Measurements from ENCODE around the gene GSTO2. TPM values are rescaled to one million over a fixed set of nuclear protein-coding genes. Genes with fewer than 3 reads are reported as not detected.

Gene GSTO2
- total and polyA plus RNA-seq, 10 of the 15 experiments (the other 5 are each of a cell fraction or from before 2014, with no cell fraction given), result 0.16 to 0.86 (median 0.46) TPM

DNA sequence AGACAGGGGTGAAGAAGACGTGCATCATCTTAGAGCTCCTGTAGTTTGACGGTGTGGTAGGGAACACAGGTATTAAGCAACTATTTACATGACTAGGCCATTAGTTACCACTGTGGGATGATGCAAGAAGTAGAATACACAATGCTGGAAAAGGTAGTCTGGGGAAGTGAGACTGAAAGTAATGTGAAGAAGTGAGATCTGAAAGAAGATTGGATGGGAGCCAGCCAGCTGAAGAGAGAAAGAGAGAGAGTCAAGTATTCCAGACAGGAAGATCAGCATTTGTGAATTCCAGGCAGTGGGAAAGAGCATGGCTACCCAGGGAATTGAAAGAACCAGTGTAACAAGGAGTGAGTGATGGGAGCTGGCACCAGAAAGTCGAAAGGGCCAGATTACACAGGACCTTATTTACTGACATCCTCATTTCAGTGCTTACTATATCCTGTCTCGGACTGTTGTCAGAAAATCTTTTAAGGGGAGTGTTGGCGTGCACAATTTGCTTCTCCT, 80.7 kb downstream of the GSTO2 start (continued):
- TF ChIP-seq, protein P1, sequence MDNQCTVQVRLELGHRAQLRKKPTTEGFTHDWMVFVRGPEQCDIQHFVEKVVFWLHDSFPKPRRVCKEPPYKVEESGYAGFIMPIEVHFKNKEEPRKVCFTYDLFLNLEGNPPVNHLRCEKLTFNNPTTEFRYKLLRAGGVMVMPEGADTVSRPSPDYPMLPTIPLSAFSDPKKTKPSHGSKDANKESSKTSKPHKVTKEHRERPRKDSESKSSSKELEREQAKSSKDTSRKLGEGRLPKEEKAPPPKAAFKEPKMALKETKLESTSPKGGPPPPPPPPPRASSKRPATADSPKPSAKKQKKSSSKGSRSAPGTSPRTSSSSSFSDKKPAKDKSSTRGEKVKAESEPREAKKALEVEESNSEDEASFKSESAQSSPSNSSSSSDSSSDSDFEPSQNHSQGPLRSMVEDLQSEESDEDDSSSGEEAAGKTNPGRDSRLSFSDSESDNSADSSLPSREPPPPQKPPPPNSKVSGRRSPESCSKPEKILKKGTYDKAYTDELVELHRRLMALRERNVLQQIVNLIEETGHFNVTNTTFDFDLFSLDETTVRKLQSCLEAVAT (IDR thresholded peaks at IDR 0.05), result peak; percentile 24; the same call in 1 of the 2 replicates
- TF ChIP-seq MEF2A (IDR thresholded peaks at IDR 0.05; ENCODE audit: insufficient read depth, low read depth, low read length) (no peak), TAF1 (IDR thresholded peaks at IDR 0.05; ENCODE audit: borderline replicate concordance, low read depth, low read length) (no peak), BCL11A (IDR thresholded peaks at IDR 0.05; ENCODE audit: low read depth, low read length) (peak; percentile 67; the same call in 1 of the 2 replicates), E4F1 (IDR thresholded peaks at IDR 0.05; ENCODE audit: borderline replicate concordance, partially characterized antibody) (no peak), CREB1 (IDR thresholded peaks at IDR 0.05; ENCODE audit: low read depth) (peak; percentile 71), YBX1 (IDR thresholded peaks at IDR 0.05) (no peak), POLR2A (IDR thresholded peaks at IDR 0.05; ENCODE audit: low read depth, low read length) (no peak), TBL1XR1 (IDR thresholded peaks at IDR 0.05; ENCODE audit: low read depth, low read length) (no peak), ZNF592 (IDR thresholded peaks at IDR 0.05) (no peak), RAD21 (IDR thresholded peaks at IDR 0.05; ENCODE audit: insufficient read depth, low read depth, low read length) (no peak), WRNIP1 (IDR thresholded peaks at IDR 0.05; ENCODE audit: borderline replicate concordance, low read depth, low read length) (no peak)
- TF ChIP-seq, protein P2, sequence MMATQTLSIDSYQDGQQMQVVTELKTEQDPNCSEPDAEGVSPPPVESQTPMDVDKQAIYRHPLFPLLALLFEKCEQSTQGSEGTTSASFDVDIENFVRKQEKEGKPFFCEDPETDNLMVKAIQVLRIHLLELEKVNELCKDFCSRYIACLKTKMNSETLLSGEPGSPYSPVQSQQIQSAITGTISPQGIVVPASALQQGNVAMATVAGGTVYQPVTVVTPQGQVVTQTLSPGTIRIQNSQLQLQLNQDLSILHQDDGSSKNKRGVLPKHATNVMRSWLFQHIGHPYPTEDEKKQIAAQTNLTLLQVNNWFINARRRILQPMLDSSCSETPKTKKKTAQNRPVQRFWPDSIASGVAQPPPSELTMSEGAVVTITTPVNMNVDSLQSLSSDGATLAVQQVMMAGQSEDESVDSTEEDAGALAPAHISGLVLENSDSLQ (IDR thresholded peaks at IDR 0.05), result peak; percentile 13; the same call in 1 of the 2 replicates
- TF ChIP-seq, protein P3, sequence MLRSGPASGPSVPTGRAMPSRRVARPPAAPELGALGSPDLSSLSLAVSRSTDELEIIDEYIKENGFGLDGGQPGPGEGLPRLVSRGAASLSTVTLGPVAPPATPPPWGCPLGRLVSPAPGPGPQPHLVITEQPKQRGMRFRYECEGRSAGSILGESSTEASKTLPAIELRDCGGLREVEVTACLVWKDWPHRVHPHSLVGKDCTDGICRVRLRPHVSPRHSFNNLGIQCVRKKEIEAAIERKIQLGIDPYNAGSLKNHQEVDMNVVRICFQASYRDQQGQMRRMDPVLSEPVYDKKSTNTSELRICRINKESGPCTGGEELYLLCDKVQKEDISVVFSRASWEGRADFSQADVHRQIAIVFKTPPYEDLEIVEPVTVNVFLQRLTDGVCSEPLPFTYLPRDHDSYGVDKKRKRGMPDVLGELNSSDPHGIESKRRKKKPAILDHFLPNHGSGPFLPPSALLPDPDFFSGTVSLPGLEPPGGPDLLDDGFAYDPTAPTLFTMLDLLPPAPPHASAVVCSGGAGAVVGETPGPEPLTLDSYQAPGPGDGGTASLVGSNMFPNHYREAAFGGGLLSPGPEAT (IDR thresholded peaks at IDR 0.05; ENCODE audit: low read depth), result peak; percentile 96
- TF ChIP-seq, protein P4, sequence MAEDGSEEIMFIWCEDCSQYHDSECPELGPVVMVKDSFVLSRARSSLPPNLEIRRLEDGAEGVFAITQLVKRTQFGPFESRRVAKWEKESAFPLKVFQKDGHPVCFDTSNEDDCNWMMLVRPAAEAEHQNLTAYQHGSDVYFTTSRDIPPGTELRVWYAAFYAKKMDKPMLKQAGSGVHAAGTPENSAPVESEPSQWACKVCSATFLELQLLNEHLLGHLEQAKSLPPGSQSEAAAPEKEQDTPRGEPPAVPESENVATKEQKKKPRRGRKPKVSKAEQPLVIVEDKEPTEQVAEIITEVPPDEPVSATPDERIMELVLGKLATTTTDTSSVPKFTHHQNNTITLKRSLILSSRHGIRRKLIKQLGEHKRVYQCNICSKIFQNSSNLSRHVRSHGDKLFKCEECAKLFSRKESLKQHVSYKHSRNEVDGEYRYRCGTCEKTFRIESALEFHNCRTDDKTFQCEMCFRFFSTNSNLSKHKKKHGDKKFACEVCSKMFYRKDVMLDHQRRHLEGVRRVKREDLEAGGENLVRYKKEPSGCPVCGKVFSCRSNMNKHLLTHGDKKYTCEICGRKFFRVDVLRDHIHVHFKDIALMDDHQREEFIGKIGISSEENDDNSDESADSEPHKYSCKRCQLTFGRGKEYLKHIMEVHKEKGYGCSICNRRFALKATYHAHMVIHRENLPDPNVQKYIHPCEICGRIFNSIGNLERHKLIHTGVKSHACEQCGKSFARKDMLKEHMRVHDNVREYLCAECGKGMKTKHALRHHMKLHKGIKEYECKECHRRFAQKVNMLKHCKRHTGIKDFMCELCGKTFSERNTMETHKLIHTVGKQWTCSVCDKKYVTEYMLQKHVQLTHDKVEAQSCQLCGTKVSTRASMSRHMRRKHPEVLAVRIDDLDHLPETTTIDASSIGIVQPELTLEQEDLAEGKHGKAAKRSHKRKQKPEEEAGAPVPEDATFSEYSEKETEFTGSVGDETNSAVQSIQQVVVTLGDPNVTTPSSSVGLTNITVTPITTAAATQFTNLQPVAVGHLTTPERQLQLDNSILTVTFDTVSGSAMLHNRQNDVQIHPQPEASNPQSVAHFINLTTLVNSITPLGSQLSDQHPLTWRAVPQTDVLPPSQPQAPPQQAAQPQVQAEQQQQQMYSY (CRISPR knock-in tag; IDR thresholded peaks at IDR 0.05), result no peak

All from GM12878 (cell line).